Skin epidermis (tissue), 12 donors: ENCODE data around the gene ACER3.
"Not testable (repeated sequence)": the region's sequence is repeated elsewhere in the genome, so short reads cannot be mapped to it uniquely, and the experiment has no call there.

Experiments
- H3K27ac ChIP-seq, 21 experiments: fragments of 200-600 bp; sonication (generic) in 11 of 21; one replicate each; pipeline ENCODE4 v1.5.0; 2020; ENCODE audit warnings: mild to moderate bottlenecking in 3 of 21, inconsistent platforms in 2 of 21, moderate library complexity in 2 of 21
- H3K4me3 ChIP-seq, 7 experiments: fragments of 200-600 bp; sonication (generic) in 2 of 7; one replicate each; pipeline ENCODE4 v1.5.0; 2020; ENCODE audit warnings: inconsistent platforms in 2 of 7, mild to moderate bottlenecking in 2 of 7, moderate library complexity in 1 of 7

ACER3 gene

DNA sequence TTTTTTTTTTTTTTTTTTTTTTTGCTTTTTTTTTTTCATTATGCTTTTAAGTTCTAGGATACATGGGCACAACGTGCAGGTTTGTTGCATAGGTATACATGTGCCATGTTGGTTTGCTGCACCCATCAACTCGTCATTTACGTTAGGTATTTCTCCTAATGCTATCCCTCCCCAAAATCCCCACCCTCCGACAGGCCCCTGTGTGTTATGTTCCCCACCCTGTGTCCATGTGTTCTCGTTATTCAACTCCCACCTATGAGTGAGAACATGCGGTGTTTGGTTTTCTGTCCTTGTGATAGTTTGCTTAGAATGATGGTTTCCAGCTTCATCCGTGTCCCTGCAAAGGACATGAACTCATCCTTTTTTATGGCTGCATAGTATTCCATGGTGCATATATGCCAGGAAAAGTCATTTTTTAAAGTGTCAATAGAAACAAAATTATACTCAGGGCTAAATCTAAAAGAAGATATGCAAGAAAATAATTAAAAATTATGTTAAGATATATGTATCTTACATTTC is 187.3 kb downstream of the ACER3 start:
- H3K4me3 ChIP-seq, H3K27ac ChIP-seq: not testable (repeated sequence)

- no peak overlapping the region for H3K4me3 ChIP-seq
- H3K27ac ChIP-seq, result no peak overlapping the region
These were observed 188.3 kb downstream of the ACER3 start for GRCh38 chr11:77049026-77049425.

DNA sequence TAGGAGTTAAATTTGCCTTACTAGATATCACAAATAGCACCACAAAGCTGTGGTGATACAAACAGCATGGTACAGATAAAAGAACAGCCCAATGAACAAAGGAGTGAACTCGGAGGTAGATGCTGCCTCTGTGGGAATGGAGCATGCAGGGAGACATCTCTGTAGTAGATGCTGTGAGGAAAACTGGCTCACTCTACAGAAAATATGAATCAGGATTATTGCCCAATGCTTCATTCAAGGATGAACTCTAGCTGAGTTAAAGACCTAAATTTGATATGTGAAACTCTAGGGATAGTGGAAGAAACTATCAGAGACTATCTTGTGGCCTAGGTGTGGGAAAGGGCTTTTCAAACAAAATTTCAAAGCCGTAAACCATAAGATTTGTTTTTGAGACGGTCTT is 190.8 kb downstream of the ACER3 start:
- no peak overlapping the region for H3K4me3 ChIP-seq
- H3K27ac ChIP-seq, result no peak overlapping the region

DNA sequence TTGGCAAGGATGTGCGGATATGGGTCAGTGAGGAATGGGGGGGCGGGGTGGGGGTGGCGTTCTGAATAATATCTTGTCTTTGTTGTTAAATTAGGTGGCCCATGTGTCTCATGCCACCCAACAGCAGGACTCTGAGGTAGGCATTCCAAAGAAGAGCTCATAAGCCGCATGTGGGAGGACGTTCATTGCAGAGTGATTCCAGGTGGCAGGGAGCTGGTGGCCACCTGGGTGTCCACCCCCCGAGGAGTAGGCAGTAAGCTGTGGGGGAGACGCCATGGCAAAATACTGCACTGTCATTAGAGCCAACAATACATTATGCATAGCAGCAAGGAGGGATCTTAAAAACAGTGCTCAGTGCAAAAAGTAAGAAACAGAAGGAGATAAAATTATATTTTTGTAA is 191.8 kb downstream of the ACER3 start:
- Histone ChIP-seq H3K4me3 (no peak overlapping the region), H3K27ac (no peak overlapping the region)

DNA sequence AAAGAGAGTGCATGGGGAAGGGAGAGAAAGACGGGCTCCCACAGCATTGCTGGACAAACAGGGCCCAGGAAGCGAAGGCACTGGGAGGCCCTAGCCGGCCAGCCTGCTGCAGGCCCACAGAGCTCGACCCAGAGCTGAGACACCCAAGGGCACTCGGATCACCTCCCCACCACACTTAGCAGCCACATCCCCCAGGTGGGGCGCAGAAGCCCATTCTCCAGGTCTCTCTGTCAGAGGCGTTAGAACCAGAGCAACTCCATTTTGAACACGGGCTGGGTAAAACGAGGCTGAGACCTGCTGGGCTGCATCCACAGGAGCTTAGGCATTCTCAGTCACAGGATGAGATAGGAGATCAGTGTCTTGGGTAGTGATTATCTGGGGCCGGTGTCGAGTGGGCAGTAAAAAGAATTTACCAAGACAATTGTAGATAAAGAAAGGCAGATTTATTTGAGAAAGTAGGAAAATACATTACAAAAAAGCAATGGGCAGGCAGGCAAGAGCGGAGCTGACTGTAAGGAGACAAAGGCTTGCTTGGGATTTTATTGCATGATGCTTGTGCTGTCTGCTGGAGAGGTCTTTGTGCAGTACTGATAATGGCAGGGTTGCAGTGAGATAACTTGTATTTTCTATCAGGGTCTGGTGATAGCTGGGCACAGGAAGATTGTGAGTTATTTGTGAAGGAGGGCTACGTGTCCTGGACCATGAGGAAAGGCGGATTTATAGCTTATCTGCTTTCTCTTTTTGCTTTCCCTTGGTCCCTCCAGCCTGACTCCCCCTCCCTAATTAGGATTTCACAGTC is 192.7 kb downstream of the ACER3 start:
- Histone ChIP-seq H3K4me3 (no peak overlapping the region), H3K27ac (no peak overlapping the region)

DNA sequence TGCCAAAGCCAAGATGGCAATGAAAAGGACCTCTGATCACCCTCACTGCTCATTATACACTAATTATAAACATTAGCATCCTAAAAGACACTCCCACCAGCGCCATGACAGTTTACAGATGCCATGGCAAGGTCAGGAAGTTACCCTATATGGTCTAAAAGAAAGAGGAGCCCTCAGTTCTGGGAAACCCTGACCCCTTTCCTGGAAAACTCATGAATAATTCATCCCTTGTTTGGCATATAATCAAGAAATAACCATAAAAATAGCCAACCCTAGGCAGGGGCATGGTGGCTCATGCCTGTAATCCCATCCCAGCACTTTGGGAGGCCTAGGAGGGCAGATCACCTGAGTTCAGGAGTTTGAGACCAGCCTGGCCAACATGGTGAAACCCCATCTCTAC is 193.4 kb downstream of the ACER3 start:
- Histone ChIP-seq H3K27ac (no peak overlapping the region), H3K4me3 (no peak overlapping the region)

GRCh38 chr11:77055101-77055561 is 194.4 kb downstream of the ACER3 start:
- Histone ChIP-seq H3K4me3 (no peak overlapping the region), H3K27ac (no peak overlapping the region)

DNA sequence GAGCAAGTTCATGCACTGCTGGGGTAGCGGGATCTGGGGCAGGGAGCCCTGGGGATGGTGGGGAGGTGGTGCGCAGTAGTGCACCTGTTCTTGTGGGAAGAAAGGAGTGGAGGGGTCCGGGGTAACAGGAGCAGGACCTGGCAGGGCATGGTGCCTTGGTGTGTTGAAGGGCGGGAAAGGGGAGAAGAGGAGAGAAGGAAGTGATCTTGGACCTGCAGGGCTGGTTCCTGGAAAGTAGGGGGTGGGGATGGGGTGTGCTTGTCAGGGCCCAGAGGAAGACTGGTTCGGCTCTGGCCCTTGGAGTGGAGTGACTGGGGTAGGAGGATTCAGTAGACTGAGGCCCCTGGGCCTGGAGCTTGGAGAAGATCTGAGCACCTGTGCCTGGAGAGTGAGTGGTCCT is 195.2 kb downstream of the ACER3 start:
- no peak overlapping the region for H3K4me3 ChIP-seq
- H3K27ac ChIP-seq, result no peak overlapping the region

DNA sequence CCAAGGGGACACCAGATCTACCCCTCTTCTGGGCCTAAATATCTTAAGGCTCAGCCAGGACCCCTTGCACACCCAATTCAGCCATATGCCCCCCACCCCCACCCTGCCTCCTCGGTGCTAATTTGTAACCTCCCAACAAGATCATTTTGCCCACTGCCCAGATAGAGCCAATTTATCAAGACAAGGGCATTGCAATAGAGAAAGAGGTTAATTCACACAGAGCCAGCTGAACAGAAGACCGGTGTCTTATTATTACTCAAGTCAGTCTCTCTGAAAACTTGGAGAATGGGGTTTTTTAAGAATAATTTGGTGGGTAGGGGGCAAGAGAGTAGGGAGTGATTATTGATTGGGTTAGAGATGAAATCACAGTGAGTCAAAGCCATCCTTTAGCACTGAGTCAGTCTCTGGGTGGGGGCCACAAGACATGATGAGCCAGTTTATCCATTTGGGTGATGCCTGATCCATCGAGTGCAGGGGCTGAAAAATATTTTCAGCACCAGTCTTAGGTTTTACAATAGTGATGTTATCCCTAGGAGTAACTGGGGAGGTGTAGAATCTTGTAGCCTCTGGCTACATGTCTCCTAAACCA is 196.2 kb downstream of the ACER3 start:
- H3K4me3 ChIP-seq, result no peak overlapping the region
- H3K27ac ChIP-seq, result no peak overlapping the region

DNA sequence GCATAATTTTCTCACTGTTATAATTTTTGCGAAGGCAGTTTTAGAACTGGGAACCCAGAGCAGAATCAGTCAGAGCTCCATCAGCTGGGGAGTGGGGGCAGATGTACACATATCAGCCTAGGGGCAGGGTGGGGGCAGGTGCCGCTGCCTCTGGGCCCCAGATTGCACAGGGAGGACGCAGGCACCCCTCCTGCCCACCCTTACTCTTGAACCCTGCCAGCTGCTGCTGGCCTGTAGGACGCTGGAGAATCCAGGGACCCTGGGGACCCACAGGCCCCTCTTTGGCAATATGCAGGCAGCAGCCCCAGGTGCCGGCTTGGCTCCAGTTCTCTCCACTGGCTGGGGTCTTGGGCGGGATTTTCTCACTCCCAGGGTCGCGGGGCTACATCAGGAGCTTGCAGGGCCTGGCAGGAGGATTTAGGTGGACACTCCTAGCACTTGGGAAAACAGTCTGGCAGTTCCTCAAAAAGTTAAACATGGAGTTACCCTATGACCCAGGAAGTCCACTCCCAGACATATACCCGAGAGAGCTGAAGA is 197.3 kb downstream of the ACER3 start:
- H3K4me3 ChIP-seq, result no peak overlapping the region
- H3K27ac ChIP-seq, result no peak overlapping the region

DNA sequence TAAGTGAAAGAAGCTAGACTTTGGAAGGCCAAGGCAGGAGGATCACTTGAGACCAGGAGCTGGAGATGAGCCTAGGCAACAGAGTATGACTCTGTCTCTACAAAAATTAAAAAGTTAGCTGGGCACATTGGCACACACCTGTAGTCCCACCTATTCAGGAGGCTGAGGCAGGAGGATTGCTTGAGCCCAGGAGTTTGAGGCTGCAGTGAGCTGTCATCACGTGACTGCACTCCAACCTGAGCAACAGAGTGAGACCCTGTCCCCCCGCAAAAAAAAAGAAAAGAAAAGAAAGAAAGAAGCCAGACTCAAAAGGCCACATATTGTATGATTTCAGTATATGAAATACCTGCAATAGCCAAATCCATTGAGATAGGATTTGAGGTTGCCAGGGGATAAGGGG is 198.2 kb downstream of the ACER3 start:
- Histone ChIP-seq H3K4me3 (no peak overlapping the region), H3K27ac (no peak overlapping the region)

DNA sequence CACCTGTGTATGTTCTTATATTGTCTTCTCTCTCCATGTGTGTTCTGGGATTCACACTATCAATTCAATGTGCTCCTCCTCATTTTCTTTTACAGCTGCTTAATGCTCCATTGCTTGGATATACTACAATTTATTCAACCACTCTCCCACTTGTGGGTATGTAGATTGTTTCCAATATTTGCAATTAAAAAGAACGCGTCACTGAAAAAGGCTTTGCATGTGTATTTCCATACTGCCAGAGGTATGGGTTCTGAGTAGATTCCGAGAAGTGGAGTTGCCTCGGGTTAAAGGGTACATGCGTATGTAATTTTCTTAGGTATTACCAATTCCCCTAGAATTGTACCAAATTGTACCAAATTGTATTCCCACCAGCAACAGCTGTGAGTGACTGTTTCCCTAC is 199.1 kb downstream of the ACER3 start:
- no peak overlapping the region for H3K4me3 ChIP-seq
- no peak overlapping the region for H3K27ac ChIP-seq

GRCh38 chr11:77060234-77060633 is 199.5 kb downstream of the ACER3 start:
- Histone ChIP-seq H3K4me3 (no peak overlapping the region), H3K27ac (no peak overlapping the region)

DNA sequence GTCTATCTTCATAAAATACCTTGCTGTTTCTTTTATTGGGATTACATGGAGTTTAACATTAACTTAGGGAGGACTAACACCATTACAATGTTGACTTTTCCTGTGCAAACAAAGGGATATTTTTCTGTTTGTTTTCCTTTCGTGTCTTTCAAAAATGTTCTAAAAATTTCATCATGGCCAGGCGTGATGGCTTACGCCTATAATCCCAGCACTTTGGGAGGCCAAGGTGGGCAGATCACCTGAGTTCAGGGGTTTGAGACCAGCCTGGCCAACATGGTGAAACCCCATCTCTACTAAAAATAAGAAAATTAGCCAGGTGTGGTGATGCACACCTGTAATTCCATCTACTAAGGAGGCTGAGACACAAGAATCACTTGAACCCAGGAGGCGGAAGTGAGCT is 200.5 kb downstream of the ACER3 start:
- H3K27ac ChIP-seq, H3K4me3 ChIP-seq: not testable (repeated sequence)

DNA sequence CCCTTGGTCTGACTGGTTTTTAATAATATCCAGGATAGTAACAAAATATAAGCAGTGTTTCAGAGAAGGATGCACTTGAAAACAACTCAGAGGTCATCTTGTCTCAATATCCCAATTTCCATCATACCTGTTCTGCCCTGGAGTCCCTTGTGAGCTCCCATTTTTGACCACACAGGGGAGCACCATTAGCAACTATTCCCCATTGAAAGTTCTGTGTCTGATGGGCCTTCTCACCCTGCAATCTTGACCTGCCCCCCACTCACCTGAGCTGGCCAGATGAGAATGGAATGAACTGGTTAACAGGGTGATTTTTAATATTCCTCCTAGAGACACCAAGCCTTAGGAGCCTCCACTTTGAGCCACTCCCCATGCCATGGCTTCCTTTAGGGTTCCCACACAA is 202.2 kb downstream of the ACER3 start:
- no peak overlapping the region for H3K27ac ChIP-seq

GRCh38 chr11:77063407-77063806 is 202.7 kb downstream of the ACER3 start:
- H3K4me3 ChIP-seq, result no peak overlapping the region
- no peak overlapping the region for H3K27ac ChIP-seq

More for the DNA sequence above, 202.2 kb downstream of the ACER3 start:
- no peak overlapping the region for H3K4me3 ChIP-seq

DNA sequence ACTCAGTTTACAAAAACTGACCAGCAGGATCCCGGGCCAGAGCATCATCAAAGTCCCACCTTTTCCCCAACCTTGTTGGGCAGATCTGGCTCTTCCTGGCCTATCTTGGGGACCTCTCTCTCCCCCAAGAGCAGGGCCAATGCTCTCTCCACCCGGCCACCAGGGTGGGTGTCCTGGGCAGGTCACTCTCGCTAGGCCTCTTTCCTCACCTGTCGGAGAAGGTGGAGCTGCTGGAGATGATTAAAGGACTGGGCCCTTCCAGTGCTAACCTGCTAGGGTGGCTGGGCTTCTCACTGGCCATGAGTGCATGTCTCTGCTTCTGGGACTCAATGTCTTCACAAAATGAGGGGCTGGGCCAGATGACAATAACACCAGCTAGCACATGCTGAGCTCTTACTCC is 203.1 kb downstream of the ACER3 start:
- H3K4me3 ChIP-seq, result no peak overlapping the region
- H3K27ac ChIP-seq, result no peak overlapping the region

DNA sequence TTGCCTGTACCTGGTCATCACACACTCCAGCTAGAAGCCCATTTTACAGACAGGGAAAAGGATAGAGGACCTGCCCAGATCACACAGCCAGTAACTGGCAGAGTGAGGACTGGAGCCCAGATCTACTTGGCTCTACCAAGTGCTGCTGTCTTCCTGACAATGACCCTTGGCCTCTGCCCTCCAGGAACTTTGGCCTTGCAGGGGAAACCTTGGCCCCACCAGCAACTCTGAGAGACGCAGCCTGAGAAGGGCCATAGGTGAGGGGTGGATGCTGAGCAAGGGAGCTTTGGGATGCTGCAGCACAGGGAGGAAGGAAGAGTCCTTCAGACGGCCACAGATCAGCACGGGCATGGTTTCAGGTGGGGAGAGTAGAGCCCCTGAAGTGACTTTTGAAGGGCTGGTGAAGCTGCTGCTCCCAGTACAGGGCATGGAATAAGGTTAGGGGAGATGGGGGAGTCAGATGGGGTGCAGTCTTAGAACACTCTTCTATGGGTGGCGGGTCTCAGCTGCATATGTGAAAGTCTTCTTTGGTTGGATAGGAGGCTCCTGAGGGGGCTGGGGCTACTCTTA is 204.0 kb downstream of the ACER3 start:
- Histone ChIP-seq H3K27ac (no peak overlapping the region), H3K4me3 (no peak overlapping the region)

DNA sequence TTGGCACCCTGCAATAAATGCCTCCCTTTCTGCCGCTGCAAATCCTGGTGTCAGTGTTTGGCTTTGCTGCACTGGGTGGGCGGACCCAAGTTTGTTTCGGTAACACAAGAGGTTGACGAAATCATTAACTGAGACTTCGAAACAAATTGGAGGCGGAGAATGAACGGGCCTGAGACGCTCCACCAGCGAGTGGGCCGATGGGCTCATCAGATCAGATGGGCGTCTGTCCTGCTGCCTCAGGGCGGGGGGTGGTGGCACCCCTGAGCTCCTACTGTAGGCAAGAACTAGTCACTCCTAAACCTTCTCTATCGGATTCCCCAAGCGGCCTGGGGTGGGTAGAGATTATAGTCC is 205.1 kb downstream of the ACER3 start:
- Histone ChIP-seq H3K4me3 (peak overlapping the region; percentile 53 to 89 (median 74)), H3K27ac (peak overlapping the region in 19 of 21 experiments; percentile 30 to 91 (median 82))

- peak within 1 kb of the TSS; percentile 53 to 89 (median 74) for H3K4me3 ChIP-seq
- peak within 1 kb of the TSS in 20 of 21 experiments; percentile 34 to 91 (median 81) for H3K27ac ChIP-seq
These were observed 205.7 kb downstream of the ACER3 start, which contains the start of gene CAPN5 for GRCh38 chr11:77066229-77067042. TSS of gene CAPN5 (plus strand) at chr11:77066971. CDS start at chr11:77084887, 17,916 bp downstream.
